ENCODE results near the gene PEF1.

DNA sequence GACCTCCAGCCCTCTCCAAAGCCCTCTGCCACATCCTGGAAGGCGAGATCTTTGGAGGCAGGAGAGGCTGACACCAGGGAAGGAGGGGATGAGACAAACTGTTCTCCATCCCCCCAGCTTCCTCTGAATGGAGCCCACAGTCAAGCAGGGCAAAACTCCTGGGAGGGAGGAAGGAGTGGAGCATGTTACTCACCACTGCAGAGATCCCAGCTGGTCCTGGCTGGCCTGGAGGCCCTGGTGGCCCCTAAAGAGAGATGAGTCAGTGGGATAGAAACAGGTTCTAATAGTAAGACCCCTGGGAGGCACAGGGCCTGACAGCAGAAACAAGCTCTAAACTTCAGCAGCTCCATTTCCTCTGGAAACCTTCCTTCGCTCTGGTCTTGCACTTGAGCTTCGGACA, 14.0 kb upstream of the PEF1 start:
- TF ChIP-seq EP300 (IDR thresholded peaks at IDR 0.05), result no peak
- TF ChIP-seq, protein P1, sequence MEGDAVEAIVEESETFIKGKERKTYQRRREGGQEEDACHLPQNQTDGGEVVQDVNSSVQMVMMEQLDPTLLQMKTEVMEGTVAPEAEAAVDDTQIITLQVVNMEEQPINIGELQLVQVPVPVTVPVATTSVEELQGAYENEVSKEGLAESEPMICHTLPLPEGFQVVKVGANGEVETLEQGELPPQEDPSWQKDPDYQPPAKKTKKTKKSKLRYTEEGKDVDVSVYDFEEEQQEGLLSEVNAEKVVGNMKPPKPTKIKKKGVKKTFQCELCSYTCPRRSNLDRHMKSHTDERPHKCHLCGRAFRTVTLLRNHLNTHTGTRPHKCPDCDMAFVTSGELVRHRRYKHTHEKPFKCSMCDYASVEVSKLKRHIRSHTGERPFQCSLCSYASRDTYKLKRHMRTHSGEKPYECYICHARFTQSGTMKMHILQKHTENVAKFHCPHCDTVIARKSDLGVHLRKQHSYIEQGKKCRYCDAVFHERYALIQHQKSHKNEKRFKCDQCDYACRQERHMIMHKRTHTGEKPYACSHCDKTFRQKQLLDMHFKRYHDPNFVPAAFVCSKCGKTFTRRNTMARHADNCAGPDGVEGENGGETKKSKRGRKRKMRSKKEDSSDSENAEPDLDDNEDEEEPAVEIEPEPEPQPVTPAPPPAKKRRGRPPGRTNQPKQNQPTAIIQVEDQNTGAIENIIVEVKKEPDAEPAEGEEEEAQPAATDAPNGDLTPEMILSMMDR (IDR thresholded peaks at IDR 0.05), result no peak

All from ovary (tissue), 3 donors.